Measurements from ENCODE around the gene EZH2. TPM values are rescaled to one million over a fixed set of nuclear protein-coding genes. Genes with fewer than 3 reads are reported as not detected.

EZH2 gene
- total and polyA plus RNA-seq, 2 donors from 2014 or later: 1.6 to 4.7 TPM

GRCh38 chr7:148824864-148825263 lies 59.2 kb downstream of the EZH2 start:
- no peaks in the 10 kb centered on the region for H3K4me1 ChIP-seq (ENCODE audit: control insufficient read depth in 2 of 3, insufficient read depth in 2 of 3, low read depth in 1 of 3, low read length in 3 of 3)
- no peaks in the 10 kb centered on the region for H3K9me3 ChIP-seq (ENCODE audit: control insufficient read depth in 2 of 3, insufficient read depth in 1 of 3, low read length in 3 of 3)
- FAIRE-seq: no peak
- no peak for DNase-seq
- intact Hi-C loops (cut with DNase I): no loop called here
- H3K9ac ChIP-seq (ENCODE audit: low read length in 3 of 3): no peak overlapping the region
- TF ChIP-seq, protein P1, sequence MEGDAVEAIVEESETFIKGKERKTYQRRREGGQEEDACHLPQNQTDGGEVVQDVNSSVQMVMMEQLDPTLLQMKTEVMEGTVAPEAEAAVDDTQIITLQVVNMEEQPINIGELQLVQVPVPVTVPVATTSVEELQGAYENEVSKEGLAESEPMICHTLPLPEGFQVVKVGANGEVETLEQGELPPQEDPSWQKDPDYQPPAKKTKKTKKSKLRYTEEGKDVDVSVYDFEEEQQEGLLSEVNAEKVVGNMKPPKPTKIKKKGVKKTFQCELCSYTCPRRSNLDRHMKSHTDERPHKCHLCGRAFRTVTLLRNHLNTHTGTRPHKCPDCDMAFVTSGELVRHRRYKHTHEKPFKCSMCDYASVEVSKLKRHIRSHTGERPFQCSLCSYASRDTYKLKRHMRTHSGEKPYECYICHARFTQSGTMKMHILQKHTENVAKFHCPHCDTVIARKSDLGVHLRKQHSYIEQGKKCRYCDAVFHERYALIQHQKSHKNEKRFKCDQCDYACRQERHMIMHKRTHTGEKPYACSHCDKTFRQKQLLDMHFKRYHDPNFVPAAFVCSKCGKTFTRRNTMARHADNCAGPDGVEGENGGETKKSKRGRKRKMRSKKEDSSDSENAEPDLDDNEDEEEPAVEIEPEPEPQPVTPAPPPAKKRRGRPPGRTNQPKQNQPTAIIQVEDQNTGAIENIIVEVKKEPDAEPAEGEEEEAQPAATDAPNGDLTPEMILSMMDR (IDR thresholded peaks at IDR 0.05; ENCODE audit: borderline replicate concordance, extremely low read depth, insufficient read depth): no peak
- H3K27ac ChIP-seq (ENCODE audit: low read depth in 2 of 2, low read length in 2 of 2): no peak overlapping the region
- H3K4me3 ChIP-seq (ENCODE audit: low read length in 3 of 3): no peak overlapping the region
- no peaks in the 10 kb centered on the region for H3K27me3 ChIP-seq (ENCODE audit: control insufficient read depth, insufficient read depth, low read length)
- no peaks in the 10 kb centered on the region for H3K36me3 ChIP-seq (ENCODE audit: control insufficient read depth in 2 of 3, insufficient read depth in 3 of 3, low read length in 3 of 3)

DNA sequence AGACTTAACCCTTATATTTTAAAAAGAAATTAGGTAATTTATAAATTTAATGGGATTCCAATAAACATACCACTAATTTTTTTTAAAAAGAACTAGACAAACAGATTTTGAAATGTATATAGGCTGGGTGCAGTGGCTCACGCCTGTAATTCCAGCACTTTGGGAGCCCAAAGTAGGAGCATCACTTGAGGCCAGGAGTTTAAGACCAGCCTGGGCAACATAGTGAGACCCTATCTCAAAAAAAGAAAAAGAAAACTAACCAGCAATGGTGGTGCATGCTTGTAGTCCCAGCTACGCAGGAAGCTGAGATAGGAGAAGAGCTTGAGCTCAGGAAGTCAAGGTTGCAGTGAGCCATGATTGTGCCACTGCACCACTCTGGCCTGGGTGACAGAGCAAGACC lies 62.7 kb downstream of the EZH2 start:
- H3K27ac ChIP-seq (ENCODE audit: low read depth in 2 of 2, low read length in 2 of 2): no peak overlapping the region
- H3K9ac ChIP-seq (ENCODE audit: low read length in 3 of 3): no peak overlapping the region
- FAIRE-seq (no peak), DNase-seq (no peak)
- TF ChIP-seq, protein P1 (IDR thresholded peaks at IDR 0.05; ENCODE audit: borderline replicate concordance, extremely low read depth, insufficient read depth): no peak
- peaks cover 0 to 3% (median 0%) of the 10 kb centered on the region in 3 donors for H3K36me3 ChIP-seq (ENCODE audit: control insufficient read depth in 2 of 3, insufficient read depth in 3 of 3, low read length in 3 of 3)
- intact Hi-C loops (cut with DNase I): no loop called here
- no peaks in the 10 kb centered on the region for H3K4me1 ChIP-seq (ENCODE audit: control insufficient read depth in 2 of 3, insufficient read depth in 2 of 3, low read depth in 1 of 3, low read length in 3 of 3)
- no peaks in the 10 kb centered on the region for H3K27me3 ChIP-seq (ENCODE audit: control insufficient read depth, insufficient read depth, low read length)
- no peaks in the 10 kb centered on the region for H3K9me3 ChIP-seq (ENCODE audit: control insufficient read depth in 2 of 3, insufficient read depth in 1 of 3, low read length in 3 of 3)
- no peak overlapping the region for H3K4me3 ChIP-seq (ENCODE audit: low read length in 3 of 3)

DNA sequence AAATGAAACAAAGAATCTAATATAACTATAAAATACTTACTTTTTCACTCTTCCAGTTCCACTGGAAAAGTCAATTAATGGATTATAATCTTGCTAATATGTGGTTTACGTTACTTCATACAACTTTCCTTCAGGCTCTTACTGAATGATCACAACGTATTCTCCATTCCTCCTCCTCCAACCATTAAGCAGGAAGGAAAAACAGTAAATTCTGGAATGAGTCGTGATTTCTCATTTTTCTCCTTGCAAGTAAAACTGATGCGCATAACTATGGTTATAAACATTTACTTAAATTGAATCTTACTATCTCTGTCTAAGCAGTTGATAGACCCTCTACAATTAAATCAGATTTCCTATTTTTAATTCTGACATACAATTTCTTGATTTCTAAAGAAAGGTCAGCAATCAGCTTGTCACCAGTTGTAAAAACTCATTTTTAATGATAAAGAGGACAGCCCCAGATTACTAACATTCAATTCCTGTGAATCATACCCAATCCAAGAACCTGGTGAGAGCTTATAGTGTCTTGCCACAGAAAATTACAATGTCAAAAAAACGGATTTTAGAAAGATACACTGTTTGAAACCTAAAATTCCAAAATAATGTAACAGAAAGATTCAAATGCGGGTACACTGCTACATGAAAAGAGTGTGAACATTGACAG lies 64.3 kb downstream of the EZH2 start:
- Histone ChIP-seq H3K9ac (ENCODE audit: low read length in 3 of 3) (no peak overlapping the region), H3K27me3 (ENCODE audit: control insufficient read depth, insufficient read depth, low read length) (no peaks in the 10 kb centered on the region)
- no peak for FAIRE-seq

More for the DNA sequence above, 64.3 kb downstream of the EZH2 start:
- intact Hi-C loops (cut with DNase I): no loop called here
- Histone ChIP-seq H3K4me3 (ENCODE audit: low read length in 3 of 3) (no peak overlapping the region), H3K9me3 (ENCODE audit: control insufficient read depth in 2 of 3, insufficient read depth in 1 of 3, low read length in 3 of 3) (no peaks in the 10 kb centered on the region), H3K27ac (ENCODE audit: low read depth in 2 of 2, low read length in 2 of 2) (no peak overlapping the region), H3K36me3 (ENCODE audit: control insufficient read depth in 2 of 3, insufficient read depth in 3 of 3, low read length in 3 of 3) (peaks cover 0 to 3% (median 0%) of the 10 kb centered on the region in 3 donors), H3K4me1 (ENCODE audit: control insufficient read depth in 2 of 3, insufficient read depth in 2 of 3, low read depth in 1 of 3, low read length in 3 of 3) (no peaks in the 10 kb centered on the region)
- TF ChIP-seq, protein P1 (IDR thresholded peaks at IDR 0.05; ENCODE audit: borderline replicate concordance, extremely low read depth, insufficient read depth): no peak
- no peak for DNase-seq
